Neural progenitor cell (in vitro differentiated cells): ENCODE results near the gene LRRC40. TPM values are rescaled to one million over a fixed set of nuclear protein-coding genes. Genes with fewer than 3 reads are reported as not detected.

Experiments used
- DNase-seq: peaks from one replicate; pipeline ENCODE4 v3.0.0-alpha.2; 2016; ENCODE audit warnings: low spot score
- H2AFZ ChIP-seq: fragments of 200-600 bp; sonication (generic); replicated peaks from 2 replicates; pipeline ENCODE4 v1.6.1; 2016; ENCODE audit warnings: antibody characterized with exemption
- H3F3A ChIP-seq: fragments of 200-600 bp; sonication (generic); 2 replicates; pipeline ENCODE4 v1.6.1; 2016; ENCODE audit warnings: antibody characterized with exemption, low read depth
- H3K27ac ChIP-seq: fragments of 200-600 bp; sonication (generic); 2 replicates; pipeline ENCODE4 v1.5.1; 2016; ENCODE audit warnings: mild to moderate bottlenecking
- H3K27me3 ChIP-seq: fragments of 200-600 bp; sonication (generic); 2 replicates; pipeline ENCODE4 v1.6.1; 2016; ENCODE audit warnings: mild to moderate bottlenecking, moderate library complexity
- H3K36me3 ChIP-seq: fragments of 200-600 bp; sonication (generic); 2 replicates; pipeline ENCODE4 v1.5.1; 2016
- H3K4me1 ChIP-seq: fragments of 200-600 bp; sonication (generic); 2 replicates; pipeline ENCODE4 v1.6.1; 2016; ENCODE audit warnings: mixed run types
- H3K4me2 ChIP-seq: fragments of 200-600 bp; sonication (generic); 2 replicates; pipeline ENCODE4 v1.6.1; 2016
- H3K4me3 ChIP-seq: fragments of 200-600 bp; sonication (generic); 2 replicates; pipeline ENCODE4 v1.5.1; 2016
- H3K79me2 ChIP-seq: fragments of 200-600 bp; sonication (generic); 2 replicates; pipeline ENCODE4 v1.6.1; 2016; ENCODE audit warnings: low read depth
- H3K9ac ChIP-seq: fragments of 200-600 bp; sonication (generic); 2 replicates; pipeline ENCODE4 v1.6.1; 2016
- H3K9me3 ChIP-seq: fragments of 200-600 bp; sonication (generic); 2 replicates; pipeline ENCODE4 v1.5.1; 2016; ENCODE audit warnings: low read depth
- H4K20me1 ChIP-seq: fragments of 200-600 bp; sonication (generic); 2 replicates; pipeline ENCODE4 v1.6.1; 2016; ENCODE audit warnings: low read depth
- H3K27ac Mint-ChIP-seq: 3 replicates; pipeline ENCODE4 v1.8.0; 2021; ENCODE audit warnings: mixed read lengths
- H3K27me3 Mint-ChIP-seq: 2 replicates; pipeline ENCODE4 v1.8.0; 2022; ENCODE audit warnings: low read depth, mild to moderate bottlenecking, inconsistent platforms, moderate library complexity, mixed read lengths; ENCODE audit not compliant: insufficient read depth
- H3K36me3 Mint-ChIP-seq: 3 replicates; pipeline ENCODE4 v1.8.0; 2021; ENCODE audit warnings: mixed read lengths
- H3K4me1 Mint-ChIP-seq: 3 replicates; pipeline ENCODE4 v1.8.0; 2021; ENCODE audit warnings: mixed read lengths
- H3K4me3 Mint-ChIP-seq: 3 replicates; pipeline ENCODE4 v1.8.0; 2021; ENCODE audit warnings: mild to moderate bottlenecking, moderate library complexity, mixed read lengths
- H3K9me3 Mint-ChIP-seq: 3 replicates; pipeline ENCODE4 v1.8.0; 2020; ENCODE audit warnings: mixed read lengths
- CTCF ChIP-seq: fragments of 200-600 bp; sonication (generic); IDR thresholded peaks from 2 replicates; pipeline ENCODE4 v1.5.1; 2017; ENCODE audit warnings: antibody characterized with exemption, mild to moderate bottlenecking
- EZH2 ChIP-seq: fragments of 200-600 bp; sonication (generic); IDR thresholded peaks from 2 replicates; pipeline ENCODE4 v1.6.1; 2017; ENCODE audit warnings: antibody characterized with exemption, mild to moderate bottlenecking, moderate library complexity
- EZH2phosphoT487 ChIP-seq: fragments of 200-600 bp; sonication (generic); IDR thresholded peaks from 2 replicates; pipeline ENCODE4 v1.6.1; 2017; ENCODE audit warnings: antibody characterized with exemption
- total RNA-seq: library from RNA; depleted of rRNA; stranded (reverse); fragments of >200 nt; gene quantifications from 2 replicates; pipeline ENCODE4 v1.2.3, GENCODE V29; 2015; ENCODE audit warnings: low replicate concordance

LRRC40 gene
- total RNA-seq, 1 donor from 2014 or later, result 88.1 TPM

GRCh38 chr1:70156529-70157120 is 48.8 kb downstream of the LRRC40 start:
- Histone ChIP-seq H3K27me3 (no peaks in the 10 kb centered on the region), H3F3A (no peaks in the 10 kb centered on the region), H3K4me2 (no peak overlapping the region), H3K9me3 (no peaks in the 10 kb centered on the region), H3K79me2 (no peaks in the 10 kb centered on the region), H4K20me1 (no peaks in the 10 kb centered on the region), H3K9ac (no peak overlapping the region), H3K27ac (no peak overlapping the region), H3K36me3 (no peaks in the 10 kb centered on the region), H3K4me1 (no peaks in the 10 kb centered on the region), H3K4me3 (no peak overlapping the region), H2AFZ (no peak overlapping the region)
- H3K36me3 Mint-ChIP-seq, result peaks cover 9% of the 10 kb centered on the region
- H3K4me1 Mint-ChIP-seq, result no peaks in the 10 kb centered on the region
- H3K4me3 Mint-ChIP-seq, result no peak overlapping the region
- TF ChIP-seq CTCF (no peak), EZH2 (no peak), EZH2phosphoT487 (no peak)
- H3K27ac Mint-ChIP-seq, result no peak overlapping the region
- H3K27me3 Mint-ChIP-seq, result no peaks in the 10 kb centered on the region
- peaks cover 2% of the 10 kb centered on the region for H3K9me3 Mint-ChIP-seq
- no peak for DNase-seq

GRCh38 chr1:70153739-70154138 is 51.6 kb downstream of the LRRC40 start:
- H3K4me3 Mint-ChIP-seq, result no peak overlapping the region

GRCh38 chr1:70150444-70150843 is 54.9 kb downstream of the LRRC40 start:
- no peak overlapping the region for H3K27ac ChIP-seq
- H3K4me1 ChIP-seq, result no peaks in the 10 kb centered on the region
- no peaks in the 10 kb centered on the region for H3F3A ChIP-seq
- TF ChIP-seq EZH2phosphoT487, result no peak
- TF ChIP-seq EZH2, result no peak
- no peak for TF ChIP-seq CTCF
- H3K27me3 ChIP-seq, result no peaks in the 10 kb centered on the region
- no peaks in the 10 kb centered on the region for H3K36me3 ChIP-seq
- H2AFZ ChIP-seq, result no peak overlapping the region
- Mint-ChIP-seq H3K27ac (no peak overlapping the region), H3K4me3 (no peak overlapping the region), H3K27me3 (no peaks in the 10 kb centered on the region), H3K36me3 (peaks cover 2% of the 10 kb centered on the region), H3K4me1 (no peaks in the 10 kb centered on the region), H3K9me3 (no peaks in the 10 kb centered on the region)
- no peak overlapping the region for H3K9ac ChIP-seq
- no peaks in the 10 kb centered on the region for H4K20me1 ChIP-seq
- H3K4me2 ChIP-seq, result no peak overlapping the region
- no peaks in the 10 kb centered on the region for H3K9me3 ChIP-seq
- no peak overlapping the region for H3K4me3 ChIP-seq
- no peak for DNase-seq
- H3K79me2 ChIP-seq, result no peaks in the 10 kb centered on the region

More at GRCh38 chr1:70153739-70154138, 51.6 kb downstream of the LRRC40 start:
- Histone ChIP-seq H3K27me3 (no peaks in the 10 kb centered on the region), H2AFZ (no peak overlapping the region), H3K4me1 (no peaks in the 10 kb centered on the region), H3K27ac (no peak overlapping the region), H3F3A (no peaks in the 10 kb centered on the region), H3K4me3 (no peak overlapping the region), H3K79me2 (no peaks in the 10 kb centered on the region), H3K9me3 (no peaks in the 10 kb centered on the region), H3K36me3 (no peaks in the 10 kb centered on the region), H4K20me1 (no peaks in the 10 kb centered on the region), H3K9ac (no peak overlapping the region), H3K4me2 (no peak overlapping the region)
- H3K27me3 Mint-ChIP-seq, result no peaks in the 10 kb centered on the region
- H3K9me3 Mint-ChIP-seq, result no peaks in the 10 kb centered on the region
- TF ChIP-seq CTCF (no peak), EZH2 (no peak)
- no peaks in the 10 kb centered on the region for H3K36me3 Mint-ChIP-seq
- H3K4me1 Mint-ChIP-seq, result no peaks in the 10 kb centered on the region
- DNase-seq, result no peak
- H3K27ac Mint-ChIP-seq, result no peak overlapping the region
